Activated T-cell treated with anti-CD3 and anti-CD28 coated beads for 48 hours (primary cell): ENCODE measurements around the gene PSPN.
"Not testable (repeated sequence)": the region's sequence is repeated elsewhere in the genome, so short reads cannot be mapped to it uniquely, and the experiment has no call there.

Experiments
- DNase-seq: peaks from one replicate; pipeline ENCODE4 v3.0.0-alpha.2; 2020; ENCODE audit warnings: low read depth

Gene PSPN

DNA sequence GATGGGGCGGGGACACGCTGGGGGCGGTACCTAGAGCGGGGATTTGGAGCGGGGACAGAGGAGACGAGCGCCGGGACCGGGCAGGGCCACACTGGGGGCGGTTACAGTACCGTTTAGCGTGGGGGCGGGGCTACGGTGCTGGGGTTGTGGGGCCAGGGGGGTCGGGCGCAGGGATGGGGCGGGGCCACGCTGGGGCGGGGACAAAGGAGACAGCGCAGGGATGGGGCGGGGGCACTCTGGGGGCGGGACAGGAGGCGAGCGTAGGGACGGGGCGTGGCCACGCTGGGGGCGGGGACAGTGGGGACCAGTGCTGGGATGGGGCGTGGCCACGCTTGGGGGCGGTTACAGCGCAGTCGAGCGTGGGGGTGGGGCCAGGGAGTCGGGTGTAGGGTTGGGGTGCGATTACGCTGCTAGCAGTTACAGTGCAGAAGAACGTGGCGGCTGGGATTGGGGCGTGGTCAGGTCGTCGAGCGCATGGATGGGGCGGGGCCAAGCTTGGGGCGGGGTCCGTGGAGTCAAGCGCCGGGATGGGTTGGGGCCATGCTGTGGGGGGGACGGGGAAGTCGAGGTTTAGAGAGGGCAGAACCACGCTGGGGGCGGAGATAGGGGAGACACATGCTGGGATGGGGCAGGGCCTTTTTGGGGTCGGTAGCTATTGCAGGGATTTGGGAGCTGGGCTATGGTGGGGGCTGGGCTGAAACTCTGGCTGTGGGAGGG lies 2.5 kb downstream of the PSPN start:
- DNase-seq: peak; percentile 99

DNA sequence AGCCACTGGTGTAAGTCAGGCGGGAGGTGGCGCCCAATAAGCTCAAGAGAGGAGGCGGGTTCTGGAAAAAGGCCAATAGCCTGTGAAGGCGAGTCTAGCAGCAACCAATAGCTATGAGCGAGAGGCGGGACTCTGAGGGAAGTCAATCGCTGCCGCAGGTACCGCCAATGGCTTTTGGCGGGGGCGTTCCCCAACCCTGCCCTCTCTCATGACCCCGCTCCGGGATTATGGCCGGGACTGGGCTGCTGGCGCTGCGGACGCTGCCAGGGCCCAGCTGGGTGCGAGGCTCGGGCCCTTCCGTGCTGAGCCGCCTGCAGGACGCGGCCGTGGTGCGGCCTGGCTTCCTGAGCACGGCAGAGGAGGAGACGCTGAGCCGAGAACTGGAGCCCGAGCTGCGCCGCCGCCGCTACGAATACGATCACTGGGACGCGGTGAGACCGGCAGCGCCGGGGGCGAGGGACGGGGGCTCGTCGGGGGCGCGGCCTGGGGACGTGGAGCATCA lies 3.1 kb downstream of the PSPN start, which contains the start of gene ALKBH7:
Gene ALKBH7, plus strand, starts transcription at position 201 of the 502 bp plus-strand sequence. Its CDS starts 27 bp downstream, at position 228.
- peak; percentile 90 for DNase-seq

DNA sequence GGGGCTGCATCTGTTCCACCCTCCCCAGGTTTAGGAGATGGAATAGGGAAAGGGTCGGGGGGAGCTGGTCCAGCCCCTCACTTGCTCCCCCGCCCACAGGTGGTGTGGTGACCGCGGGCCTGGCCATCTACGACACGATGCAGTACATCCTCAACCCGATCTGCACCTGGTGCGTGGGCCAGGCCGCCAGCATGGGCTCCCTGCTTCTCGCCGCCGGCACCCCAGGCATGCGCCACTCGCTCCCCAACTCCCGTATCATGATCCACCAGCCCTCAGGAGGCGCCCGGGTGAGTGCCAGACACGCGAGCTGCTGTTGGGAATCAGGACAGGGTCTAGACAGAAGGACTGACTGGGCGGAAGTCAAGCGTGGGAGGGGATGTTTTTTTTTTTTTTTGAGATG lies 11.4 kb downstream of the PSPN start:
- DNase-seq: no peak

DNA sequence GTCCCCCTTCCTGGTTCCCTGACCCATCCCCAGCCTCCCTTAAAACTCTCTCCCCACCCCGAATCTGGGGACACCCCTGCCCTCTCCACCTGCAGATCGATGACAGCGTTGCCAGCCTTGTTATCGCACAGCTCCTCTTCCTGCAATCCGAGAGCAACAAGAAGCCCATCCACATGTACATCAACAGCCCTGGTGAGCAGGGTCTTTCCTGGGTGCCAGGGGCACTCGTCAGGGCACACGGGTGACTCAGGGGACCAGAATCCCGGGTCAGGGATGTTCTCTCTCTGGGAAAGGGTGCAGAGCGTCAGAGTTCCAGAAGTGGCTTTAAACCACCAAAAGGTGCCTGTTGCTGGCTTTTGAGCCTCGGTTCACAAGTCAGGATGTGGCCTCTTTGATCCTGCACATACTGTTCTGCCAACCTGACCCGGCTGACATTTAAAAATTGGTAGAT lies 13.4 kb downstream of the PSPN start:
- no peak for DNase-seq

DNA sequence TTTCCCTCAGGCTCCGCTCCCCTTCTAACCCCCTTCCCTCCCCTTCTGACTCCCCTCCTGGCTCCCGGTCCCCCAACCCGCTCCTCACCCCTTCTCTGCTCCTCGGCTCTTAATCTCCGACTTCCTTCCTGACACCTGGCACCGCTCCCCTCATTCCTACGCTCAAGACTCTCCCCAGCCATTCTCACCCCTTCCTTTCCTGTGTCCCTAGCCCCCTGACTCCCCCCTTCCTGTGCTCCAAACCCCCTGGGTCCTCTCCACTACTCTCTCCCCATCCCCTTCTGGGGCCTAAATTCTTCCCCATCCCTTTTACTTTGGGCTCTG lies 13.7 kb downstream of the PSPN start:
- no peak for DNase-seq

DNA sequence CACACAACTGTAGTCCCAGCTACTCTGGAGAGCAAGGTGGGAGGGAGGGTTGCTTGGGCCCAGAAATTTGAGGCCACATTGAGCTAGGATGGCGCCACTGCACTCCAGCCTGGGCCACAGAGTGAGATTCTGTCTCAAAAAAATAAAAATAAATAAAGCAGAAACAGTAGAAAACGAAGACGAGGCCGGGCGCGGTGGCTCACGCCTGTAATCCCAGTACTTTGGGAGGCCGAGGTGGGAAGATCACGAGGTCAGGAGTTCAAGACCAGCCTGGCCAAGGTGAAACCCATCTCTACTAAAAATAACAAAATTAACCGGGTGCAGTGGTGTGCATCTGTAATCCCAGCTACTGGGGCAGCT lies 14.9 kb downstream of the PSPN start:
- not testable (repeated sequence) for DNase-seq

DNA sequence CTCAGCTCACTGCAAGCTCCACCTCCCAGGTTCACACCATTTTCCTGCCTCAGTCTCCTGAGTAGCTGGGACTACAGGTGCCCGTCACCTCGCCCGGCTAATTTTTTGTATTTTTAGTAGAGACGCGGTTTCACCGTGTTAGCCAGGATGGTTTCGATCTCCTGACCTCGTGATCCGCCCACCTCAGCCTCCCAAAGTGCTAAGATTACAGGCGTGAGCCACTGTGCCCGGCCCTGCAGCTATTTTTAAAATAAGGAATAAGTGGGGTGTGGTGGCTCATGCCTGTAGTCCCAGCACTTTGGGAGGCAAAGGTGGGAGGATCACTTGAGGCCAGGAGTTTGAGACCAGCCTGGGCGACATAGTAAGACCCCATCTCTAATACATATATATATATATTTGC lies 15.3 kb downstream of the PSPN start:
- not testable (repeated sequence) for DNase-seq

DNA sequence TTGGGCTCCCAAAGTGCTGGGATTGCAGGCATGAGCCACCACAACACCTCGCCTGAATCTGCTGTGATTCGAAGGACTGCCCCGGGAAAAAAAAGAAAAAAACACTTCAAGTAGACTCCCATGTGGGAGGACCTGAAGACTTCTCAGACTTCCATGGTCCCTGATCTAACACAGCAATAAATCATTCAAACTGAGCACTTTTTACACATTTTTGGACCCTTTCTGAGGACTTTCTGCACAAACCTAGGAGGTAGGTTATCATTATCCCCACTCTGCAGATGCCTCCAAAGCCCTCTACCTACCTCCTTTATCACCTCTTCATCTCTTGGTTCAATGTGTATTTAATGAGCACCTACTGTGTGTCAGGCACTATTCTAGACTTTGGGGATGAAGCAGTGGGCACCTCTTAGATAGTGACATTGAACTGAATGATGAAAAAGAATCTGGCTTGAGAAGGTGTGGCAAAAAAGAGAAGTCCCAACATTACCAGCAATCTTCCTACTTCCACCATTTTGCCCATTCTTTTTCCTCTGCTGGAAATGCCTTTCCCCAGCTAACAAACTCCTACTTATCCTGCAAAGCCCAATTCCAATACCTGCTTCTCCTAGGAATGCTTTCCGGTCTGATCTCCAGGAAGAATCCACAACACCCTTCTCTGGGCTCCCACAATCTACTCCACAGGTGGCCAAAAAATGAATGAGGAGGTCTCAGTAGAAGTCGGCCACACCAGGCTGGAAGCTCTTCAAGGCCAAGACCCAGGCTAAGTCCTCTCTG lies 16.0 kb downstream of the PSPN start:
- no peak for DNase-seq

DNA sequence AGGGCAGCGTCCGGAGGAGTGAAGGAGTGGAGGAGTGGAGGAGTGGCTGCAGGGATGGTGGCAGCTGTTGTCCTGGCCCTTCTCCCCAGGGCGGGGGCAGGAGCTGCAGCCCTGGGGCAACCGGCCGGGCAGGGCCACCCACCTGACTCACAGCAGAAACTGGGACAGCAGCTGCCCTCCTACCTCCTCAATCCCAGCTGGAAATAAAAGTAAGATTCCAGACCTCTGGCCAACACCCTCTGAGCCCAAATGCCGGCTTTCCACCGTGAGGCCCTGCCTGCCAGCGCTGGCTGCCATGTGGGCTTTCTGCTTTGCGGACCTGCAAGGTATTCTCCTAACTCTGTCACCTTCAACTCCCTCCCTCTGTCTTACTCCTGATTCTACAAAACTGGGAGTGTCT lies 17.7 kb downstream of the PSPN start:
- DNase-seq: no peak

DNA sequence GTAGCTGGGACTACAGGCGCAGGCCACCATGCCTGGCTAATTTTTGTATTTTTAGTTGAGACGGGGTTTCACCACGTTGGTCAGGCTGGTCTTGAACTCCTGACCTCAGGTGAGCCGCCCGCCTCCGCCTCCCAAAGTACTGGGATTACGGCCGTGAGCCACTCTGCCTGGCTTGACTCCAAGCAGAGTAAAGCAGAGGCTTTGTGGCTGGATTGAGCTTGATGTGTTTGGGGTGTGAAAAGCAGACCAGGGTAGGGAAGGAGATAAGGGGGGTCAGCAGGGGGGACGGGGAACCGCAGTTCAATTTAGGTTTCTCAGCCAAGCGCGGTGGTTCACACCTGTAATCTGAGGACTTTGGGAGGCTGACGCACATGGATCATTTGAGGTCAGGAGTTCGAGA lies 18.6 kb downstream of the PSPN start:
- DNase-seq: no peak

DNA sequence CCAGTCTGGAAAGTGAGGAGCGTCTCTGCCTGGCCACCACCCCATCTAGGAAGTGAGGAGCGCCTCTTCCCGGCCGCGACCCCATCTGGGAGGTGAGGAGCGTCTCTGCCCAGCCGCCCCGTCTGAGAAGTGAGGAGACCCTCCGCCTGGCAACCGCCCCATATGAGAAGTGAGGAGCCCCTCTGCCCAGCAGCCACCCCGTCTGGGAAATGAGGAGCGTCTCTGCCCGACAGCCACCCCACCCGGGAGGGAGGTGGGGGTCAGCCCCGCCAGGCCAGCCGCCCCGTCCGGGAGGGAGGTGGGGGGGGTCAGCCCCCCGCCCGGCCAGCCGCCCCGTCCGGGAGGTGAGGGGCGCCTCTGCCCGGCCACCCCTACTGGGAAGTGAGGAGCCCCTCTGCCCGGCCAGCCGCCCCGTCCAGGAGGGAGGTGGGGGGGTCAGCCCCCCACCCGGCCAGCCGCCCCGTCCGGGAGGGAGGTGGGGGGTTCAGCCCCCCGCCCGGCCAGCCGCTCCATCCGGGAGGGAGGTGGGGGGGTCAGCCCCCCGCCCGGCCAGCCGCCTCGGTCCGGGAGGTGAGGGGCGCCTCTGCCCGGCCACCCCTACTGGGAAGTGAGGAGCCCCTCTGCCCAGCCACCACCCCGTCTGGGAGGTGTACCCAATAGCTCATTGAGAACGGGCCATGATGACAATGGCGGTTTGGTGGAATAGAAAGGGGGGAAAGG lies 20.3 kb downstream of the PSPN start:
- DNase-seq: not testable (repeated sequence)

DNA sequence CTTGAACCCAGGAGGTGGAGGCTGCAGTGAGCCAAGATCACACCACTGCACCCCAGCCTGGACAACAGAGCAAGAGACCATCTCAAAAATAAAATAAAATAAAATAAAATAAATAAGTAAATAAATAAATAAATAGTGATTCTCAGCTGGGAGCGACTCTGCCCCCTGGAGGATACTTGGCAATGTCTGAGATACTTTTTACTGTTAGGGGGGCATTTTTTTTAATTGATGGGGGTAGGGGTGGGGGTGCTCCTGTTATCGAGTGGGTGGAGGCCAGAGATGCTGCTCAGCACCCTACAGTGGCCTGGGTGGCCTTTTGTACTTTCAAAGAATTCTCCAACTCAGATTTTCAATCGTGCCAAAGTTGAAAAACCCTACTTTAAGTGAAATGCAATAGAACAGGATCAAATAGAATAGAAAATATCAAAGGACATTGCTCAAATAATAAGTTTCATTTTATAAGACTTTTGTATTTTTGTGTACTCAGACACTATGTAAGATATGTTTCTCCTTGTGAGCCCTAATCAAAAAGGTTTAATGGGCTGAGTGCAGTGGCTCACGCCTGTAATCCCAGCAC lies 21.5 kb downstream of the PSPN start:
- DNase-seq: no peak

DNA sequence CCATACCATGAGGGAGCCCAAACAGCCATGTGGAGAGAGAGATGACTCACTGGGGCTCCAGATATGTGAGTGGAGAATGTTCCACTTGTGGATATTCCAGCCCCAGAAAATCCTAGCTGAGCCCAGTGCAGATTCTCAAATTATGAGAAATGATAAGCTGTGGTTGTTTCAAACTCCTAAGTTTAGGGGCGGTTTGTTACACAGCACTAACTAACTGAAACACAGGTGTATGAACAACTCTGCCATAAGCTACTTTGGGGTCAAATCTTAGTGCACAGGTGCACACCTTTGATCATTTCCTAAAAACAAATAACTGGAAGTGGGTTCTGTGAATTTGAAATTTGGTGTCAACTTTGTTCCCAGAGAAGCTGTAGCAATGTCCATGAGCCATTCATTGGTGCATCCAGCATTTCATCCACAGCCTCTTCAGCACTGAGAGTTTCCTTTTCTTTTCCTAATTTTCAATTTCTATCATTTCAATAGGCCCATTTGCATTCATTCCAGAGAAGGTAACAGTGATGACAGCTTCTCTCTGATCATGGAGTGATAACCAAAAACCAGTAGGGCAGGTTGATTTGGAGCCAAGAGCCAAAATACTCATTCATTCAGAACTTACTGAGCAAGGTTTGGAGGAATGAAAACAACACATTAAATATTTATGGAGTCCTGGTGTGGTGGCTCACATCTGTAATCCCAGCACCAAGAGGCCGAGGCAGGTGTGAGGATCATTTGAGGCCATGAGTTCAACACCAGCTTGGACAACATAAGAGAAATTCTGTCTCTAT lies 23.2 kb downstream of the PSPN start:
- DNase-seq: no peak

DNA sequence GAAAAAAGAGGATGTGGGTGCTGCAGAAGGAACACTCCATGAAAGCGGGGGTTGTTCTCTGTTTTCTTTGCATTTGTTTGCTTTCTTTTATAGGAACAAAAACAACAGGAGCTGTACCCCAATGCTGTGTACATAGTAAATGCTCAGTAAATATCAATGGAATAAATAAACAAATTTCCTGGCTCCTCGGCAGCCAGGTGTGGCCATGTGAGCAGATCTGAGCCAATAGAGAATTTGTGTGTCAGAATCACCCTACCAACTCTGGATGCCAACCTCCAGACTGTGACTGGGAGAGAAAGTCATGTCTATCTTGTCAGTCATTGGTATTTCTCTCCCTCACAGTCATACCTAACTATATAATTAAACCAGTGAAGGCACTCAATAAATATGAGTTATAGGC lies 25.0 kb downstream of the PSPN start:
- DNase-seq: no peak

DNA sequence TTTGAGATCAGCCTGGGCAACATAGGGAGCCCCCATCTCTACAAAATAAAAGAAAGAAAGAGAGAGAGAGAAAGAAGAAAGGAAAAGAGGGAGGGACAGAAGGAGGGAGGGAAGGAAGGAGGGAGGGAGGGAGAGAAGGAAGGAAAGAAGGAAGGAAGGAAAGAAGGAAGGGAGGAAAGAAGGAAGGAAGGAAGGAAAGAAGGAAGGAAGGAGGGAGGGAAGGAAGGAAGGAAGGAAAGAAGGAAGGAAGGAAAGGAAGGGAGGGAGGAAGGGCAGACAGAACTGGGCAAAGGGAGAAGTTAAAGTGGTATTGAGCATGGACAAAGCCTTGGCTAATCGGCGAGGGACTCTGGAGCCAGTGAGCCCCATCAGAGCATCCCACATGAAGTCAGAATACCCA lies 26.5 kb downstream of the PSPN start:
- not testable (repeated sequence) for DNase-seq

DNA sequence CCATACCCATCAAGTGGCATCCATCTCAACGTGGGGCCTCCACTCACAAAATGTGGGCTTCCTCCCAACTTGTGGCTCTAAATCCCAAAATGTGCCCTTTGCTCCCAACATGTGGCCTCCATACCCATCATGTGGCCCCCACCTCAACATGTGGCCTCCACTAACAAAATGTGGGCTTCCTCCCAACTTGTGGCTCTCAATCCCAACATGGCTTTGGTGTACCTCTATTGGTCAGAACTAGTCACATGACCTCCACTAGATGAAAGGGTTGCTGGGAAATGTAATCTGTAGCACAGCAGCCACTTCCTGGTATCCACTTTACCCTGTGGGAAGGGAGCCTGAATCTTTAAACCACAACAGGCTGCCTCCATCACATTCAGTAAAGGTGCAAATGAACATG lies 32.3 kb downstream of the PSPN start:
- no peak for DNase-seq

DNA sequence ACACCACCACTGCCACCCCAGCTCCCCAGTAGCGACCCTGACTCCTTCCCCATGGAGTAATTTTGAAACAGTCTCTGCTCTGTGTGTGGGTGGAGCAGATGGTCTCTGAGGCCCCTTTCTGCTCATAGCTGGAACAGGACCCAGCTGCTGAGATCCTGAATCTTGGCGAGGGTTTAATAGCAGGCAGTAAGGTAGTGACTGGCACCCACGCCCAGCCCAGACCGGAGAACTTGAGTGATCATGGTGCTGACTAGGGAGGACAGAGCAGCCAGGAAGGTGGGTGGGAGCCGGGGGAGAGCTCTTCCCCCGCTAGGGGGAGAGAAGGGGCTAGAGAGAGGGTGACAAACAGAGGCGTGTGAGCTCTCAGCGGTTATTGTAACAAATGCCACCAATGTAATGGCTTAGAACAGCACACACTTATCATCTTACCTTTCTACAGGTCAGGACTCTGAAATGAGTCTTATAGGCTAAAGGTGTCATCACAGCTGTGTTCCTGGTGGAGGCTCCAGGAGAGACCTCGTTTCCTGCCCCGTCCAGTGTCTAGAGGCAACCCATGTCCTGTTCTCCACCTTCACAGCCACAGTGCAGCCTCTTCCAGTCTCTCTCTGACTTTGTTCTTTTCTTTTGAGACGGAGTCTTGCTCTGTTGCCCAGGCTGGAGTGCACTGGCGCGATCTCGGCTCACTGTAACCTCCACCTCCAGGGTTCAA lies 35.1 kb downstream of the PSPN start:
- DNase-seq: peak; percentile 6

DNA sequence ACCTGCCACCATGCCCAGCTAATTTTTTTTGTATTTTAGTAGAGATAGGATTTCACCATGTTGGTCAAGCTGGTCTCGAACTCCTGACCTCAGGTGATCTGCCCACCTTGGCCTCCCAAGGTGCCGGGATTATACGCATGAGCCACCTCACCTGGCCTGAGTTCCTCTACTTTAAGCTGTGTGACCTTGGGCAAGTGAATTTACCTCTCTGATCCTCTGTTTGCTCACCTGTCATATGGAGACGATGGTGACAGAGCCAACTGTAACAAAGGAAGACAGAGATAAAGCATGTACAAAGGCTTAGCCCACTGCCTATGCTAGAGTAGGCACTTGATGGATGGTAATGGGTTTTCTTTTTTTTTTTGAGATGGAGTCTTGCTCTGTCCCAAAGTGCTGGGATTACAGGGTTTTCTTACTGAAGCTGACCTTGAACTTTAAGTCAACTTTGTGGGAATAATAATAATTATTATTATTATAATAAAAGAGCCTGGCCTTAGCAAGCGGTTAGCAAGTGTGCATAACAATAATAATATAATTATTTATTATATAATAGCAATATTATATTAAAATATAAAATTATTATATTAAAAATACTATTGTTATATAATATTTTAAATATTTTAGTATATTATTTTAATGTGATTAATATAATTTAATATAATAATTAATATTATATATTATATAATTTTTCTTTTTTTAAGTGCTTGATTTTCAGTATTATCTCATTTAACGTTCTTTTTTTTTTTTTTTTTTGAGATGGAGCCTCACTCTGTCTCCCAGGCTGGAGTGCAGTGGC lies 41.0 kb downstream of the PSPN start:
- no peak for DNase-seq

DNA sequence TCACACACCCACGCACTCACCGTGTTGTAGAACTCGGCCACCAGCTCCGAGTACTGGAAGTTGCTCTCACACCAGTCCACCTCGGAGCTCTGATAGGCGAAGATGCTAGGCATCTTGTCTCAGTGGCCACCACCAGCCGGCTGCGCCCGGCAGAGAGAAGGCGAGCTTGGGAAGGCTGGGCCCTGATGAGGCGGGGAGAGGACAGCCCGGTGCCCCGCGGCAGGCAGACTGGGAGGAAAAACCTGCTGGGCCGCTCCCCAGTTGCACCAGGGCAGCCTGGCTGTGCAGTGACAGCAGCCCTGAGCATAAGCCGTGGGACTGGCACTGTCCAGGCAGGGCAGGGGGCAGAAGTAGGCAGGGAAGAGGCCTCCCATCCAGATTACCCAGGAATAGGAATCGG lies 42.3 kb downstream of the PSPN start, which contains the start of gene ACER1:
Gene ACER1, minus strand, starts transcription at position 174 of the 400 bp plus-strand sequence. Its CDS starts 61 bp downstream, at position 113.
- DNase-seq: no peak

DNA sequence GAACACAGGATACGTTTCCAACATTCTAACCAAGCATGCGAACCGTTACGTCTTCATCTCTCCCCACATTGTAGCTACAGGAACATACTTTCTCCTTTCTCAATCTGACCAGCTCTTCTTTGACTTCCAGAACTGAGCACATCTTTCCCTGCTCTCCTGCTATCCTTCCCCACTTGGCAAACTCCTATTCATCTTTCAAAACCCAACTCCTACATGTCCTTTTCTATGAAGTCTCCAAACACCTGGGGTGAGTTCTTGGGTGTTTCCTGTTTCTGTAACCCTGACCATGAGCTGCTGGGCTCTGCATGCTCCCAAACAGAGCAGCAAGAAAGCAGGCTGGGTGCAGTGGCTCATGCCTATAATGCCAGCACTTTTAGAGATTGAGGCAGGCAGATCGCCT lies 48.9 kb downstream of the PSPN start:
- no peak for DNase-seq
